Measurements from ENCODE around the gene ZFC3H1.

Gene ZFC3H1

GRCh38 chr12:71655907-71656306, 7.7 kb downstream of the ZFC3H1 start:
- Histone ChIP-seq H3K4me3 (replicated peaks; ENCODE audit: insufficient read depth, low read length) (no peak overlapping the region), H3K27ac (replicated peaks) (no peak overlapping the region)
- no peak for TF ChIP-seq POLR2AphosphoS5 (IDR thresholded peaks at IDR 0.05; ENCODE audit: low read depth)
- TF ChIP-seq CTCF (IDR thresholded peaks at IDR 0.05; ENCODE audit: insufficient read depth, low read length): no peak
- TF ChIP-seq GABPA (IDR thresholded peaks at IDR 0.05; ENCODE audit: low read depth): no peak
- TF ChIP-seq REST (IDR thresholded peaks at IDR 0.05; ENCODE audit: insufficient replicate concordance, low read depth): no peak

GRCh38 chr12:71655495-71655894, 8.2 kb downstream of the ZFC3H1 start:
- H3K4me3 ChIP-seq (replicated peaks; ENCODE audit: insufficient read depth, low read length): no peak overlapping the region
- no peak overlapping the region for H3K27ac ChIP-seq (replicated peaks)
- H3K27me3 ChIP-seq (ENCODE audit: insufficient read depth, poor library complexity, severe bottlenecking): no peaks in the 10 kb centered on the region
- DNase-seq (ENCODE audit: low read depth in 1 of 2, low spot score in 1 of 2): no peak
- TF ChIP-seq REST (IDR thresholded peaks at IDR 0.05; ENCODE audit: insufficient replicate concordance, low read depth): no peak
- no peak for TF ChIP-seq CTCF (IDR thresholded peaks at IDR 0.05; ENCODE audit: insufficient read depth, low read length)
- TF ChIP-seq SPI1 (IDR thresholded peaks at IDR 0.05; ENCODE audit: borderline replicate concordance, low read depth): no peak
- no peak for TF ChIP-seq GABPA (IDR thresholded peaks at IDR 0.05; ENCODE audit: low read depth)
- no peak for TF ChIP-seq POLR2AphosphoS5 (IDR thresholded peaks at IDR 0.05; ENCODE audit: low read depth)

More at GRCh38 chr12:71655907-71656306, 7.7 kb downstream of the ZFC3H1 start:
- DNase-seq (ENCODE audit: low read depth in 1 of 2, low spot score in 1 of 2): no peak
- H3K27me3 ChIP-seq (ENCODE audit: insufficient read depth, poor library complexity, severe bottlenecking): no peaks in the 10 kb centered on the region

DNA sequence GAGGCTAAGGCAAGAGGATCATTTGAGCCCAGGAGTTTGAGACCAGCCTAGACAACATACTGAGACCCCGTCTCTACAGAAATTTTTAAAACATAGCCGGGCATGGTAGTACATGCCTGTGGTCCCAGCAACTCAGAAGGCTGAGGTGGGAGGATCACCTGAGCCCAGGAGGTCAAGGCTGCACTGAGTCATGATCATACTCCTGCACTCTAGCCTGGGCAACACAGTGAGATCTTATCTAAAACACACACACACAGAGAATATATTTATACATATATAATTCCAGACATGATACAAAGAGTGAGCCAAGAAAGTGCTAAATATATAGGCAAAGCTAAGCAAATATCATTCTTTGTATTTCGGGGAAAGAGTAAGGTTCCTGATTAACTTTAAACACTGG, 9.4 kb downstream of the ZFC3H1 start:
- TF ChIP-seq CTCF (IDR thresholded peaks at IDR 0.05; ENCODE audit: insufficient read depth, low read length) (no peak), POLR2AphosphoS5 (IDR thresholded peaks at IDR 0.05; ENCODE audit: low read depth) (no peak), REST (IDR thresholded peaks at IDR 0.05; ENCODE audit: insufficient replicate concordance, low read depth) (no peak), GABPA (IDR thresholded peaks at IDR 0.05; ENCODE audit: low read depth) (no peak), SPI1 (IDR thresholded peaks at IDR 0.05; ENCODE audit: borderline replicate concordance, low read depth) (no peak)
- no peaks in the 10 kb centered on the region for H3K27me3 ChIP-seq (ENCODE audit: insufficient read depth, poor library complexity, severe bottlenecking)
- H3K27ac ChIP-seq (replicated peaks): no peak overlapping the region
- DNase-seq (ENCODE audit: low read depth in 1 of 2, low spot score in 1 of 2): no peak
- no peak overlapping the region for H3K4me3 ChIP-seq (replicated peaks; ENCODE audit: insufficient read depth, low read length)

Measured in HL-60 (cell line).